ENCODE data around the gene TSR1.

DNA sequence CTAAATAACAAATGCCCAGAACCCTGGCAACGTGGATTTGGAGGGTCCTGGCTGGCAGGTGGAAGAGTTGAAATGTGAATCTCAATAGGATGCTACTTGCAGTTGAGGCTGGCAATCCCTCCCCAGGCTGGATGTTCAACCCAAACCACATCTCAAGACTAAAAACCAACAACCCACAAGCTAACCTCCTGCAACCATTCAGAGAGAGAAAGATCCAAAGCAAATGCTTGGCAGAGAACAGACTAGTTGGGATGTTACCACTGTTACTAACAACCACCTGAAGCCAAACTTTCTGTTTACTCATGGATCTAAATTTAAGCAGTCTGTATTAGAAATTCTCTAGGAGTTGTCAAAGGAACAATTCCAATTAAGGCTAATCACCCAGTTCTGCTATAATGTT, 60.5 kb downstream of the TSR1 start:
- TF ChIP-seq EZH2 (IDR thresholded peaks at IDR 0.05; ENCODE audit: insufficient read depth, poor library complexity, severe bottlenecking) (no peak), EZH2phosphoT487 (IDR thresholded peaks at IDR 0.05; ENCODE audit: insufficient read depth, low read depth) (no peak)

Measured in GM23248 (cell line).